Activated CD8-positive, alpha-beta memory T cell treated with anti-CD3 and anti-CD28 coated beads, Interleukin-2, amount 50 U/mL, for 4 hours (primary cell): ENCODE measurements around the gene BRINP2.
"Not testable (repeated sequence)": the region's sequence is repeated elsewhere in the genome, so short reads cannot be mapped to it uniquely, and the experiment has no call there.

ENCODE experiments used
- DNase-seq: peaks from one replicate; pipeline ENCODE4 v3.0.0-alpha.2; 2020

The BRINP2 gene

DNA sequence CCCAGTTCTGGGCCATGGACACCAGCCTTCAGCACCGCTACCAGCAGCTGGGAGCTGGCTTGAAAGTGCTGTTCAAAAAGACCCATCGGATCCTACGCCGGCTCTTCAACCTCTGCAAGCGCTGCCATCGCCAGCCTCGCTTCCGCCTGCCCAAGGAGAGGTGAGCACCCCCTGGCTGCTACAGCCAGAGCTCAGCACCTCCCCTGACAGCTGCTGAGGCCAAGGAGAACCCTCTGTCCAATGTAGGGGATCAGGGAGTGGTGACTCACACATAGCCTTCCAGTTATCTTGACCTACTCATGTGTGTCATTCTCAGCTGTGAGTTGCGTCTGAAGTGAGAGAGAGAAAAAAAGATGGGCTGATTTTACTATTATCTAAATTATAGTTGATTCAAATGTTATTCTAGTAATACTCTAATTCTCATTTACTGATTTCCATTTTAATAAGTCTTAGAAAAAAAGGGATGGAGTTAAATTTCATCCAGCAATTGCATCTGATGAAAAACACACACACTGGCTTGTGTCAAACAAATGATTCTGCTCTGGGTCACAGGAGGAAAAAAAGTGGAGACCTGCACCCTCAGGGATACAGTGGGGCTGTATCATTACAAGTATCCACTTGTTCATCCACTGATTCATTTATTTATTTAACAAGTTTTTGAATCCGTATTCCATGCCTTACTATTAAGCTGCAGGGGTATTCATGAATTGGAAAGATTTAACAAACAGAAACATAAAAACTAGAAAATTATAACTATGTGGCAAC lies 108.0 kb downstream of the BRINP2 start:
- DNase-seq = no peak

DNA sequence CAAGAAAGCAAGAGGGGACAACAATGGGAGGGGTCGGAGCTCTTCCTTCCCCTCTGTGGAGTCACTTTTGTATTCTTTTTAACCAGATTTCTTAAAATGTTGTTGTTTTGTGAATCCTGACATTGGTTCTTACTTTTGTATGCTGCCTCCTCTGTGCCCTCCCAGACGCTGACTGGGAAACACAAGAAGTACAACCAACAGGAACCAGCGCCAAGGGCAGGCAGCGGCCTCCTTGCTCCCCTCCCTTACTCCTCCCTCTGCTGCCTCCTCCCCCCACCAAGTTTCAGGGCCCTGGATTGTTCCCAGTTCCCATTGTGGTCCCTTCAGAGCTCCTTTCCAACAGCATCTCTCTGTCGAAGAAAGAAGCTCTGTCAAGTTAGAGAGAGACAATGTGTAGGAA lies 111.1 kb downstream of the BRINP2 start:
- DNase-seq = no peak

DNA sequence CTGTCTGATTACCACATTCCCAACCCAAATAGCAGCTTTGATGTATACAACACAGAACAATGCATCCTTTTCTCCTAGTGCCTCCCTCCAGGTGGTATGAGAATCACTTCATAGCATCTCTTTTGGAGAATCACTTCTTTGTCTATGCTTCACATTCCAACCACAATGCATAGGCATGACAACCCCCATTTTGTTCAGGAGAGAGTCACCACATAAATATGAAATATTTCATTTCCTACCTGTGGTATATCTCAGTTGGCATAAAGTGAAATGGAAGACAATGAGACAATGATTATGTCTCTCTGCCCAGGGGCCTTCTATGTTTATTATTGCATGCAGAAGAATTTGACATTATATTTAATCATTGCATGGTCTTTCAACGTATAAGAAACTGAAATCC lies 112.2 kb downstream of the BRINP2 start:
- DNase-seq = no peak

DNA sequence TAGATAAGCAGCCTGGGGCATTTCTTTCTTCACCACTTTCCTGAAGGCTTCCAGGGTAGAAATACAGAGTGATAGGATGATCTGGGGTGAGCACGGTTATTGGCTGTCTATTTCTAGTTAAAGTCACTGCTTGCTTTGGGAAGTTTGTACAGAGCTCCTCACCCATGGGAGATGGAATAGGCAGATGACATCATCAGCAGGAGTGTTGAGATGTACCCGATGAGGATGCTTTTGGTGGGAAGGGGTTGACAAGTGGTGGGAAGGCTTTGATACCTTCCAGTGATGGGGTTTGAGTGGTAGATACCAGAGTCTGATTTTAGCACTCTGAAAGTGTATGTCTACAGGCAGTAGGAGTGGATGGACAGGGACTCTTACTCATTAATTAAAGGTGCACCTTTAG lies 112.6 kb downstream of the BRINP2 start:
- no peak for DNase-seq

DNA sequence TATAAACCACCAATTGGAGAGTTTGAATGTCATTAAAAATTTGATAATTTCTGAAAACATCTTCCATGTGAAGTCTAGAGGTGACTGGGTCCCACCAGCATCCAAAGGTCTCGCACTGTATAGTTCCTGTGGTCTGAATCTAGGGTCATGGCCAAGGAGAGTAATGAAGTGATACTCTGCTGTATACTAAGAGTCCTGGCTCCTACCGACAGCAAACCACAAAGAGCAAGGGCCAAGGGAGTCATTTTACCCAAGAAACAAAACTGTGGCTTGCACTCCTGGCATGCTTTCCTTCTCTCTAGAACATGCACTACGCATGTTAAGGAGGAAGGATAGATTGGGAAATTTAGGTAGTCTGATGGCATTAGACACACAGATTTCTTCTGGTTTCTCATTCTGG lies 115.6 kb downstream of the BRINP2 start:
- DNase-seq = no peak

DNA sequence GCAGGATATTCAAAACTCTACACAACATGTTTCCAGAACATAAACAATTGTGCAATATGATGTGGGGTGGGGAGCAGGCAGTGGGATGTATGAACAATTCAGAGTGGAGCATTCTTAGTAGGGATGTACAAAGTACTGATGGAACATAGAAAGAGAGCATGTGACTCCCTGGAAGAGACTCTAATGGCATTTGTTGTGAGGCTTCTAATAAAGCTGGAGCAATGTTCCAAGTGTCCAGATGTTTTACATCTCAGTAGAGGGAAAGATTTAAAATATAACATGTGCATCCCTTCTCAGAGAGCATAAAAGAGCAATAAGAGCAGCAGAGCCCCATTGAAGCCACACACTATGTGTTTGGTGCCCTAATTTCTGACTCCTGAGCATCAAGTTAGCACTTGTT lies 116.5 kb downstream of the BRINP2 start:
- DNase-seq = no peak

DNA sequence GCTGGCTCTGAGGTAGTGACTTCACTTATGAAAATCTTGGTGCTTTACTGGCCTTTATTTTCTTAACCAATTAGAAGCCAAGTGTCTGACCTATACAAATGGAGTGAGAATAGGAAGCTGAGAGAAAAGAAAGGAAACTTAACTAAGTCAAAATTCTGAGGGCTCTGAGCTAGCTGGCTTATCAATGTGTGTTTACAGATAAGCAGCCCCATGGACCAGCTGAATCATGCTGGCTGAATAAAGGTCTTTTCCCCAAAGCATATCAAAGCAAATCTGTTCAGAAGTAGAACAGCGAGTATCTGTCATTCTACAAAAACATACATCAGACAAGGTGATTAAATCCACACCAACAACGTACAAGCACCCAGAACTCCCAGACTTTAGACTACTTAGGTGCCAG lies 117.2 kb downstream of the BRINP2 start:
- DNase-seq = no peak

DNA sequence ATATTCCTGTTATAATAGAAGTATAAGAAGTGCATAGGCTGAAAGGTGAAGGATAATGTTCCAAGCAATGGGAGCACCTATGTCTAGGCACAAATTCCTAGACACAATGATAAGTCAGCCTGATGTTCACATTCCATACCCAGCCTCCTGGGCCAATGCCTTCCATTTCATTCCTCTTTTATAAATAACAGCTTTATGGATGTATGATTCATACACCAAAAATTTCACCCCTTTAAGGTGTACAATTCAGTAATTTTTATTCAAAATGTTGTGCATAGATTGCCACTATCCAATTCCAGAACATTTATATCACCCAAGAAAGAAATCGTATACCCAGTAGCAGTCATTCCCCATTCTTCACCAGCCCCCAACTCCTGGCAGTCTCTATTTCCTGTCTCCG lies 118.8 kb downstream of the BRINP2 start:
- no peak for DNase-seq

DNA sequence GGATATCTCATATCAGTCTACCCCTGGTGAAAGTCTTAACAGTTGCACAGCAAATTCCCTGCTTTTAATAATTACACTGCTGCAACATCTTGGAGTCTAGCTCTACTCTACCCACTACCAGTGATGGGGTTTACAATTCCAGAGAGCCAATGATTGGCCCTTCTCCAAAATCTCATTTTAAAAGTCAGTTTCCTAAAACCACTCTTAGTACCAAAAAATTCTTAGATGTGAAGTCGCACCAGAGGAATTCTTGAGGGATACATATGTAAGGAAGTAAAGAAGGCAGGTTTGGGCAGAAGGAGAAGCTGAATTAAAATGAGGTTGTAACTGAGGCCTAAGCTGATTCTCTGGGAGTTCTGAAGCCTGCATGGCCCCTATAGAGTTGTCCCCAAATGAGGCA lies 129.7 kb downstream of the BRINP2 start:
- DNase-seq = no peak

DNA sequence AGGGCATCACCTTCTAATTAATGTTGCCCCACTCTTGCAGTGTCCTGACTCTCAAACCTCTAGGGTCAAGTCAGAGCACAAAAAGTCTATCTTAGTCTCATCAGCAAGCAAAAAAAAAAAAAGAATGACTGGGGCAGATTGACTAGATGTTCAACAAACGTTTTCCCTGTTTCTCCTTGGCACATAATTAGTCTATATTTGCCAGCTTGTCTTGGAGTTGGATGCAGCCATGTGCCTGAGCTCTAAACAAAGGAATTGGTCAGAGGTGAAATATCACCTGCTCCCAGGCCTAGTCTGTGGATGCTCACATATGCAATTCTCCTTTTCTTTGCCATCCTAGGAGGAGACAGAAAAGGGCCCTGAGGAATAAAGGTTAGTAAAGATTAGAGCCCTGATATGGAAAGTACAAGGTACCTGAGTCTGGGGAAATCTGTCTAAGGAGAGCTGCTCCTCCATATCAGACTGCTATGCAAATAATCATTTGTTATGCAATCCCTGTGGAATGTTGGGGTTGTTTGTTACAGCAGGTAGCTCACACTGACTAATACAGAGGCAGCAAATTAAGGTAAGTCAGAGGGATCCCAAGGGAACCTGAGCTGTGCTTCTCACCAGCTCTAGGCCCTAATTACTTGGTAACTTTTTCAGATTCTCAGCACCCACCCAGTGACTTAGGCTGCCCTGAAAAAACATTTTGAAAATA lies 130.8 kb downstream of the BRINP2 start:
- DNase-seq = no peak

DNA sequence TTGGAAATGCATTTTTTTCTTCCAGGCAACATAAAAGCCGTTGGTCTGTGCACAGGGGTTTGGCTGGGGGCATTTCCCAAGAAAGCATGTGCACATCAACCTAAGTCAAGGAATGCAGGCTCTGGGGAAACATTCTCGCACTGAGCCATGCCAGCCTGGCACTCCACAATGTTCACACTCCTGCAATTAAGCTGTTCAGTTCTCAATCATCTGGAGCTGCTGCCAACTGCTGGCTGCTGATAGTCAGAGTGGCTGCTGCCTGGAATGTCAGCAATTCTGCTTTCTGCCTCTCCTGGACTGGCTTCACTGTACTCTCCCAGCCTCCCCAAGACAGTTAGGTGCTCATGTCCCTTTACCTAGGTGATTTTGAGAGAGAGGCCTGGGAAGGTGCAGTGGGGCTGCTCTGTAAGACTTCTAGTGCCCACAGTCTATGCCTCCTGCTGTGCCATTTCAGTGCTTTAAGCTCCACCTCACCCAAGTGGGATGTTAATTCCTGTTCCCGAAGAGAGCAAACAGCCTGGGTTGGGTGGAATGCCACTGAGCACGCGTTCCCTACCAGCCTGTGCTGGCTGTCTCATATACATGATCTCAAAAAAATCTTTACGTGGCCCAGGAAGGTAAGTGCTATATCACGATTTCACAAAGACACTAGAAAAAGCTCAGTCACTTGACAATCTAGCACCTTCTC lies 131.7 kb downstream of the BRINP2 start:
- DNase-seq = no peak

DNA sequence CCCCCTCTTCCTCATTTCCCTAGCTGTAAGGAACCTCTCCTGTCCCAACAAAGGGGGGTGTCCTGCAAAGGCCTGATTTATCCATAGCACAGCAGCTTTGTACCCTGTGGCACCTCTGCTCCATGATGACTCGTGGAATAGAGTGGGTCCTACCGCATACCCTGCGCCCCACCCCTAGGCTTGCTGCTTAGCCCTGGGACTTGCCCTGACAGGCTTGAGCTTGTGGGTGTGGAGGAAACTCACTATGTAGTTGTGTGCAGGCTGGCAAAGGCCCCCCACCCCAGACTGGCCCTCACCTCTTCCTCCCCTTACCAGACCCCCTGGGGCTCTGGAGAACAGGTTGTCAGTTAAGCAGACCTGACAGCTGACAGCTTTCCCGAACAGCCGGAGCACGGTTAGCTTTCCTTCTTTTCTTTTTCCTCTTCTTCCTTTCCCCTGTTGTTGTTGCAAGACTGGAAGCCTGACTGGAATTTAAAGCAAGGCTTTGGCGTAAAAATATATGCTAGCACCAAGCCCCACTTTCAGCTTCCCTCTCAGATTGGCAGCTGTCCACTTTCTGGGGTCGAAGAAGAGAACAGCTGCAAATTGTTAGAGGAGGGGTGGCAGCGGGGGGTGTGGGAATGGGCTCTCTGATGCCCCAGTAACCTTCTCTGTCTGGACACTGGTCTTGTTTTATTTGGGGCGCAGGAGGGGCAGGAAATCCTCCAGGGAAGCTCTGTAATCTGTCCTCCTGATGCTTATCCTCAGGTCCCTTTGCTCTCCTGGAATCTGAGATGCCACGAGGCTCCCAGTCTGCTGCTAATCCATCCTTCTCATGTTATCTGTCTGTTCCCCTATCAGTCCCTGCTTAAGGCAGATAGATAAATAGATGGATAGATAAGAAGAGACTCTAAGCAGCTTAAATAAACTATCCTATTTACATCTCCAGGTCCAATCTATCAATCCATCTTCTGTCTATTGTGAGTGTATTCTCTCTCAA lies 134.6 kb downstream of the BRINP2 start:
- no peak for DNase-seq

DNA sequence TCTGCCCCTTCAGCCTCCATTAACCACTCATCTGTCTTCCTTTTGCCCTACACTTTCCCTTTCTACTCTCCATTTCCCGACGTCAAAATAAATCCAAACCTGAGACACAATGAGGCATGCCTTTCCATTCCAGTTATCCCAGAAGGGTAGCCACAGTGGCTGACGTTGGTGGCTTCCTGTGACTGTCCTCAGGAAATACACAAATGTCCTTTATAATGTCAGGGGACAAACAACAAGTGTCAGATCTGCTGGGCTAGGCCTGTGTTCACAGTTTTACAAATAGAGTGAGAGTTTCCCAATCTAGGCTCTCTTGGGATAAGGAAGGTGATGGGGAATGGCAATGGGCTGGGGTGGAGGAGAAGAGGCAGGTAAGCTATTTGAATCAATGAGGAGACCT lies 135.3 kb downstream of the BRINP2 start:
- DNase-seq = no peak

DNA sequence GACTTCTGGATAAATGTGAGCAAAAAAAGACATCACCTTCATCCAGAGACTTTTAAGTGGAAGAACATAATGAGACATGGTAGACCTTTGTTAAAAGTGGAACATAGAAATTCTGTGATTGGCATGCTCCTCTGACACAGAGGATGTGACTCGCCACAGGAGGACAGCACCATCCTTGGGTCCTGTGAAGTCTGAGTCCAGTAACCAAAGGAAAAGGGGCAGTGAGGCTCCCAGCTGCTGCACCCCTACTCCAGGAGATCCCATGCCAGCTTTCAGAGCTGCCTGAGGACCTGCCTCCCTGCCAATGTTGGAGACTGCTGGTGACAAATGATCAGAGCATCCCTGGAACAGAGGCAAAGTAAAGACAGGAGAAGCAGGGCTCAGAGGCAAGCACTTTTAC lies 136.2 kb downstream of the BRINP2 start:
- DNase-seq = no peak

DNA sequence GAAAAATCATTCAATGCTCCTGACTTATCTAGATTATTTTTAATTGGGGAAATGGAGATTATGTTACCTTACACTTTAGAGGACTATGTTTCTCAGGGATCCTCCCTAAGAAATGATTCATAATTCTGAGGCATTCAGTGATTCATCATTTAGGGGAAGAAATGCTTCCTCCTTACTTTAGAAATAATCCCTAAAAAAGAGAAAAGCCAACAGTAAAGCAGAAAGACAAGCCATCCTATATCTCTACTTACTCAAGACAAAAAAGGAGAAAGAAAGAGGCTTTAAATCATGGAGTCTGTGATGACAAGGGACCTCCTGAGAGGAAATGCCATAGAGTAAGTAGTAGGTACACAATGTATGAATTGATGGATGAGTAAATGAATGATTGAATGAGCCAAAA lies 137.0 kb downstream of the BRINP2 start:
- DNase-seq = no peak

DNA sequence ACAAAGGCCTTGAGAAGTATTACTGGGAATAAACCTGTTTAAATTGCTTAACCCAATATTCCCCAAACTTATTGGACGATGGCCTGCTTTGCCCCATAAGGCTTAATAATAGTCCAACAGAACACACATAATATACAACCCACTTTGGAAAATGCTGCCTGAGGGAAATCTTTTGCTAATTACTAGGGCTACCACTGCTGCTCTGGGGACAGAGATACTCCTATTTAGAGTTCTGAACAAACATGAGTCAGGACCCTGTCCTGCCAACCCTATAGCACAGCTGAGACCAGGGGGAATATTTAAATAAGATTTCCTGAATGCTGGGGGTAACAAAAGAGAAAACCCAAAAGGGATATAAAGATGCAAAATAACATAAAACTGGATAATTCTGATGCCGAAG lies 139.1 kb downstream of the BRINP2 start:
- no peak for DNase-seq

DNA sequence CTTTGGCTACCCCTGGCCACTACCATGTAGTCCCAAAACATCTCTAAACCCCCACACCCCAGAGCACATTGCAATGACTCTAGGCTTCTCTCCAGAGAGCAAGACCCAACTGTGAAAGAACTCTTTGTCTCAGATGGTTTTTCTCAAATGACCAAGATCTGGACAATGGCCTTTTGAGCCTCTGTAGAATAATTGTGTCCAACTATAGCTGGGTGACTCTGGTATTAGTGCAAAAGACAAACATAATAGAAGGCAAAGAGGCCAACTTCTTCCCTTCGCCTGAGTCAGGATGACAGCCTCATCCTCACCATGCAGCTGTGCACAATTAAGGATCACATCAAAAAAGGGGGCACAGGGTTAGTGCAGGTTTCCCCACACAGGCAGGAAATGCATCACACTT lies 139.6 kb downstream of the BRINP2 start:
- no peak for DNase-seq

DNA sequence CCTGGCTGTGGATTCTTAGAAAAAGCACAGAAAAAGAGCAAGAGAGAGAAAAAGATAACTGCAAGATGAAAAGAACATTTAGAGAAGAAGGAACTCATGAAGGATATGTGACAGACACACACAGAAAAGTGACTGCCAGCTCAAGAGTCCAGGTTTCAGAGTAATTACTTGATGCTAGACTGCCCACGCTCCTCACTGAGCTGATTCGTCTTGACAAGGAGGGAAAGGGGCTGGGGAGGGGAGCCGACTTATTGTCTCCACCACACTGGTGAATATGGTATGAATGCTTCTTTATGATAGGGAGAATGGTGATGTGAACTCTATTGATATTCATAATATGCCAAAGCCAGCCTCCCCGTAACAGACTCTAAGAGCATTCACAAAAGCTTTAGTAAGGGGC lies 140.4 kb downstream of the BRINP2 start:
- no peak for DNase-seq

DNA sequence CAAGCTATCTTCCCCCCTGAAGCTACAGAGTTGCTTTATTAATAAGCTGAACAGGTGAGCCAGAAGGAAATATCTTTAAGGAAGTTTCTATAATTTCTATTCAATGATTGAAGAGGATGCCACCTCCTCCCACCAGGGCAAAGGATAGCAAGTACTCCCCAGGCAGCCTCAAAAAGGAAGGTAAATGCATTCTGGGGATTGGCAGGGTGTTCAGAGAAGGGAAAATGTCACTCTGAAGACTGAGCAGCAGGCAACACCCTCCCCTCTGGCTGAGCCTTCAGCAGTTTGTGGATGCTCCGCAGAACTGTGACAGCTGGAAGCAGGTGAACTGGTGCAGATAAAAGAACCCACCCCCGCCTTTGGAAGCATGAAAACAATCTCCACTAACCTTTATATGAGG lies 140.8 kb downstream of the BRINP2 start:
- DNase-seq = no peak

DNA sequence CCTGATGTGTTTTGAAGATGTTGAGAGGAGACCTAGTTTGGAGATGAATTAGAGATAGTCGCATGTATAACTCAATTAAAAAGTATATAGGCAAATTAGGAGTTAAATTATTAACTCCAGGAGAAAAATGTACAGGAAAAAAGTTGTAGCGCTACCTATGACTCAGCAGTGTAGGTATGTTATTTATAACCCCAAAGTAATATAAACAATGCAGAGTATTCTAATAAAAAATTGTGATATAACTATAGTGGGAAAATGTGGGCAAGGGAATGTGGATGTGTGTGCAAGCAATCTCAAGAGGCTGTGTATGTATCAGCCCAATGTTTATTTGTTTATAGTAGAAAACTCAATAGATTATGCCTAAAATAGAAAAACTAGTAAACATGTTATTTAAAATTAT lies 144.5 kb downstream of the BRINP2 start:
- DNase-seq = no peak

DNA sequence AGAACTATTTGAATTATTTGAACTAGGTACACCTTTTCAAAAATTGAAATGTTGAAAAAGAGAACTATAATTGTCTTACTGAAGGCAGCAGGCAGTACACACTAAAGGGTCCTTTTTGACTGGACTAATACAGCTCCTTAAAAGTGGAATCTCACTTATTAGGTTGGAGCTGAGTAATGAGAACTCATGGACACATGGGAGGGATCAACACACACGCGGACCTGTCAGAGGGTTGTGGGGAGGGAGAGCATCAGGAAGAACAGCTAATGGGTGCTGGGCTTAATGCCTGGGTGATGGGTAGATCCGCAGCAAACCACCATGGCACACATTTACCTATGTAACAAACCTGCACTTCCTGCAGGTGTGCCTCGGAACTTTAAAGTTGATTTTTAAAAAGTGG lies 145.0 kb downstream of the BRINP2 start:
- DNase-seq = no peak

DNA sequence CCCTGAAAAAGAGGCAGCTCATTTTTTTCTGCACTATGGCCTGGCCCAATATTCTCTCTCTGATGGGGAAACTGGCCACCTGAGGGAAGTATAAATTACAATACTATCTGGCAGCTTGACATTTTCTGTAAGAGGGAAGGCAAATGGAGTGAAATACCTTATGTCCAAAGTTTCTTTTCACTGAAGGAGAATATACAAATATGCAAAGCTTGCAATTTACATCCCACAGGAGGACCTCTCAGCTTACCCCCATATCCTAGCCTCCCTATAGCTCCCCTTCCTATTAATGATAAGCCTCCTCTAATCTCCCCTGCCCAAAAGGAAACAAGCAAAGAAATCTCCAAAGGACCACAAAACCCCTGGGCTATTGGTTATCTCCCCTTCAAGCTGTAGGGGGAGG lies 150.7 kb downstream of the BRINP2 start:
- DNase-seq = not testable (repeated sequence)

DNA sequence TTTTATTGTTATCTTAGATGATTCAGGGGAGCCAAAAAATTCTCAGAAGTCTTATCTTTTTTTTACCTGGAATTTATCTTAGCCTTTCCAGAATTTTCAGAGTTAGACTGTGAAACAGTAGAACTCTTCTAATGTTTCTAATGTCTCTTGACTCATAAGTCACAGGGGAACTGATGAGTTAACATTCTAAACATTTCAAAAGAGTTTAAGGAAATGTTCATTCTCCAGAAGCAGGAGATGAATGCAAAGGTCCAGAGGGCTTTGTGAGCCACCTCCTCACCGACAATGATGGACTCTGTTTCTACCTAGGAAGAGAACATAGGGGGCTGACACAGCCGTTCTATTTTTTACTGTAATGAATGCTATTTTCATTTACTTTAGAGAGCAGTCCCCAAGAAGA lies 157.5 kb downstream of the BRINP2 start:
- DNase-seq = no peak
